Measurements from ENCODE around the gene DIRAS3. TPM values are rescaled to one million over a fixed set of nuclear protein-coding genes. Genes with fewer than 3 reads are reported as not detected.
"Not testable (repeated sequence)": the region's sequence is repeated elsewhere in the genome, so short reads cannot be mapped to it uniquely, and the experiment has no call there.

DIRAS3 gene, protein sequence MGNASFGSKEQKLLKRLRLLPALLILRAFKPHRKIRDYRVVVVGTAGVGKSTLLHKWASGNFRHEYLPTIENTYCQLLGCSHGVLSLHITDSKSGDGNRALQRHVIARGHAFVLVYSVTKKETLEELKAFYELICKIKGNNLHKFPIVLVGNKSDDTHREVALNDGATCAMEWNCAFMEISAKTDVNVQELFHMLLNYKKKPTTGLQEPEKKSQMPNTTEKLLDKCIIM
- polyA plus RNA-seq (2014; cell fraction: cytosol; rRNA removed), result 0.61 and 0.99 TPM in 2 replicates
- 0.58 and 1.3 TPM in 2 replicates for polyA plus RNA-seq (2014; cell fraction: nucleus; rRNA removed)

DNA sequence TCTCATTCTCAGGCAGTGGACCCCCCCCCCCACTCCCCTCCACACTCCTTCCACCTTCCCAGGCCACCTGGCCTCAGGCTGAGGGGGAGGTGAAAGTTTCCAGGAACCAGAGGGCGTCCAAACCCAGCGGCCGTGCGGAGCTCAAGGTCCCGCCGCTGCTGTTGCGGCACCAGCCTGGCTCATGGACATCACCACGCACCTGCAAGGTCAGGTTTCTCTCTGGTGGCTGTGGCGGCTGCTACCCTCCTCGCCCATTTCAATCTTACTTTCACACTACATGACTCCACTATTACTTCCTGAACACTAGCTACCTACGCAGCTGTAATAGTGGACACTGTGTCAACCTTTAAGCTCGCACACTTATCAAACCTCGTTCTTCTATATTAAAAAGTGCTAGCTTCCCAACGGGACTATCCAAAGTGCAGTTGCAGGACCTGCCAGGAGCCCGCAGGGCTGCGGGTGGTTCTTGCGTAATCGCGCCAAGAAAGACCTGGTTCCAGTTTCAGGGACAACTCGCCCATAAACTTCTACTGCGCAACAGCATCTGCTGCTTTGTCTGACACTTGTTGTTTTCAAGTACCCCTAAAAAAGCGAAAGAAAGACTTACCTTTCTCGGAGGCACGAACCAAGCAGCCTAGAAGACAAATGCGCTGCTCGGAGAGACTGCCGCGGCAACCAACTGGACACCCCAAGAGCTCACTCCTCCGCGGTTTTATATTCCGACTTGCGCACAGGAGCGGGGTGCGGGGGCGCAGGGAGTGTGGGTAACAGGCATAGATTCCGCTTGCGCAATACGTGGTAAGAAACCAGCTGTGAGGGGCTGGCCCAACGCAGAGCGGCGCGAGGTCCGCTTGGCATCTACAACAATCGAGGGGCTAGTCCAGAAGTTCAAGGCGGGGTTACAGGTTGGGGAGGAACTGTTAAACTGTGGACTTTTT is at the start of gene DIRAS3:
Gene DIRAS3 (minus strand): TSS at position 687 of the 938 bp plus-strand sequence. CDS start 3,330 bp downstream, outside the sequence.
- no peak for DNase-seq (ENCODE audit: low spot score)

DNA sequence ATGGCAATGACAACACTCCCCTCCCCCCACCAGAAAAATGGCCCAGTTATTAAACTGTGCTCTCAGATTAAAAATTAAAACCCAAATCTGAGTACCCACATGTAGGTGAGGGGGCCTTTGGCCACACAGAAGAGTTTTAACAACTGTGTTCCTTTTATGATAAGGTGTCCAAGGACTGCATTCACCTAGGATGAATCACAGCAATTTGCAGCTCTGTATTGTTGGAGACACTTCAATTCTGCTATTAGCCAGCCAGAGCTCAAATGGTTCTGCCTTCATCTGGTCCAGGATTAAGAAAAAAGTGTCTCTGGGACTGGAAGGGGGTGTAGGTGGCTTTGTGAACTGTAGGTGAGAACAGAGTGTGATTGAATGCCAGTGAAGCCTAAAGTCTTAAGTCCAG is 43.3 kb upstream of the DIRAS3 start:
- DNase-seq (ENCODE audit: low spot score), result no peak

DNA sequence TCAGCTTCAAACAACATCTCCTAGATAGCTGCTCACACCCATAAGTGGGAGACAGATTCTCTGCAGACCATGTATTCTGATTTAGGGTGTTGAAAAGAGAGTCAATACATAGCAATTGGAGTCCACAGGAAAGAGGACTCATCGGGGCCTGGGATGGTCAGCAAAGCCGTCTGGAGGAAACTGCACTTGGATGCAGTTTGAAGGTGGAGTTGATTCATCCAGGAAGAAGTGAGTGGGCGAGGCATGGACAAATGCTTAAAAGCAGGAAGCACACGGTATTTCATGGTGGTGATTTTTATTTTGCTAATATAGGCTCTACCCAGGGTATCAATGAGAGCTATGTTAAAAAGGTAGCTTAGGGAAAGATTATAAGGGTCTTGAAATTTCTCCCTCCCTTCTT is 36.8 kb upstream of the DIRAS3 start:
- no peak for DNase-seq (ENCODE audit: low spot score)

DNA sequence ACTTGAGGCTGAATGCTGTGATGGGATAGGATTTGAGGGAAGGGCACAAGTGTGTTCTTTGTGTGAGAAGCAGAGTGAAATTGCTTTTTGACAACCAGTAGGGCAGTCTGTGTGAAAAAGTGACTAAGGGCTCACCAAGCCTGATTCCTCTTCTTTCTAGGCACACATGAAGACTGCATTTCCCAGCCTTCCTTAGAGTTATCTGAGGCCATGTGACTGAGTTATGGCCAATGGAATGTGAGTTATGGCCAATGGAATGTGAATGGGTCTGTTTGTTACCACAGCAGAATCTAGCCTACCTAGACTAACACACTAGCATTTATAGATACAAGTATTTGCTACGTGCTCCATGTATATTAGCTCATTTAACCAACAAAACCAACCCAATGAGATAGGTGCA is 35.3 kb upstream of the DIRAS3 start:
- no peak for DNase-seq (ENCODE audit: low spot score)

DNA sequence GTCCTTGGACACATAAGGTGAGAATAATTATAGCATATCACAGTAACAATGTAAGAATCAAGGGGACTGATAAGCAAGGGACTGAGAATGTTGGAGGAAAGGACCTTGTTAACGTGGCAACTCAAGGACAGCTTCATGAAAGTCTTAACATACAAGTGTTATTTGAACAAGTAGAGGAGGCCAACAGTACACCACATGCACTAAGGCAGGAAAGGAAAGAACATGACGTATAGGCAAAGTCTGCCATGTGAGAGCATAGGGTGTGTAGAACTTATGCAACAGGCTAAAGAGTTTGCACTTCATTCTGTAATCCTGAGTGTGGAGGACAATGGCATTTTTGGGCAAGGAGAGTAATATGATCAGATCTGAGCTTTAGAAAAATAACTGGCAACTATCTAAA is 33.3 kb upstream of the DIRAS3 start:
- DNase-seq (ENCODE audit: low spot score), result no peak

DNA sequence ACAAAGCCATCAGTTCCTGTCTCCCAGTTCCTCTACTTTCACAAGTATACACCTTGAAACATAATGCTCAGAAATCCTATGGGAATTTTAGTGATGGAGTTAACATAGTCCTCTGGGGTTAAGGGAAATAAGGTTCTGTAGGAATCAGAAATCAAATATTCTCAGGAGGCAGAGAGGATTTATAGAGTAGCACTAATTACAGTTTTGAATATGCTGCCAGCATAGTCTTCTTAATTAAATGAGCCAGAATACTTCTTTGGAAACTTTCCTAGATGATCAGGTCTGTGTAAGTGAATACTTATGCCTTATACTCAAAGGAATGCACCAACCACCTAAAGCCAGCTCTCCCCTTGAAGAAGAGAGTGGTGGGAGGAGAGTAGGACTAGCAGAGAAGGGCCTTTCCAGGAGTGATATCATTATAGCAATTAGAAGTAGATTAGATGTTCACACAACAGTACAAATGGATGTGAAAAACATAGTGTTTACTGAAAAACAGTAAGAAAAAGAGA is 31.4 kb upstream of the DIRAS3 start:
- DNase-seq (ENCODE audit: low spot score), result no peak

DNA sequence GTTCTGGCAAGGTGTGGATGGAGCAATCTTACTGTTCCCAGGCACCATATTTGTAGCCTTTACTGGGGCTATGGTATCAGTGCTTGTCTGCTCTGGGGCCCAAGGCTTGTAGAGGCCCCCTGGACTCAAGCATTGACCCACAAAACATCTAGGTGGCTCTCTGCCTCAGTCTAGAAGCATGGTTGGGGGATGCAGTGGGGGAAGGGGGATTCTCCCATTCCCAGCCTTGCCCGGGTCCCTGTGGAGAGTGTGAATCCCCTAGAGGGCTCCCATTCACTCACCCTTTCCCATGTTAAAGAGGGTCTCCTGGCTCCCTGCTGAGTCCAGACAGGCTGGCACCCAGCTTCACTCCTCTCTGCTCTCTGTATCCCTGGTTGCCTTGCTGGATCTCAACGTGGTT is 28.2 kb upstream of the DIRAS3 start:
- DNase-seq (ENCODE audit: low spot score), result no peak

DNA sequence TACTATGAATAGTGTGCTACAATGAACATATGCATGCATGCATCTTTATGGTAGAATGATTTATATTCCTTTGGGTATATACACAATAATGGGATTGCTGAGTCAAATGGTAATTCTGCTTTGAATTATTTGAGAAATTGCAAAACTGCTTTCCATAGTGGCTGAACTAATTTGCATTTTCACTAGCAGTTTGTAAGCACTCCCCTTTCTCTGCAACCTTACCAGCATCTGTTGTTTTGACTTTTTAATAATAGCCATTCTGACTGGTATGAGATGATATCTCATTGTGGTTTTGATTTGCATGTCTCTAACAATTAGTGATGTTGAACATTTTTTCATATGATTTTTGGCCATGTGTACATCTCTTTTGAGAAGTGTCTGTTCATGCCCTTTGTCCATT is 24.0 kb upstream of the DIRAS3 start:
- DNase-seq (ENCODE audit: low spot score), result no peak

DNA sequence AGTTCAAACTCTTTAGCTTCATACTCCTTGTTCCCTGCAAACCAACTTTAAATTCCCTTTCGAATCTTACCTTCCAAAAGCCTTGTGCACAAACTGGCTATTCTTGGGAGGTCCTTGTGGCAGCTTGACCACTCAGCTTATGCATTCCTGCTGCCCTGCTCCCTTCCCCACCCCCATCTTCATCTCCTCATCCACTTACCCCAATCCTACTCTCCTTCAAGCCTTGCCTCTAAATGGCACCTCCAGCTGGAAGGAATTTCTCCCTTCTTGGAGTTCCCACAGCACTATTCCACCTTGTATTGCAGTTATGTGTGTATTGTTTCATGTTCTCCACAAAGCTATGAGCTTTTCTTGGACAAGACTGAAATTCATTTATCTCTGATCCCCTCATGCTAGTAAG is 15.3 kb upstream of the DIRAS3 start:
- no peak for DNase-seq (ENCODE audit: low spot score)

DNA sequence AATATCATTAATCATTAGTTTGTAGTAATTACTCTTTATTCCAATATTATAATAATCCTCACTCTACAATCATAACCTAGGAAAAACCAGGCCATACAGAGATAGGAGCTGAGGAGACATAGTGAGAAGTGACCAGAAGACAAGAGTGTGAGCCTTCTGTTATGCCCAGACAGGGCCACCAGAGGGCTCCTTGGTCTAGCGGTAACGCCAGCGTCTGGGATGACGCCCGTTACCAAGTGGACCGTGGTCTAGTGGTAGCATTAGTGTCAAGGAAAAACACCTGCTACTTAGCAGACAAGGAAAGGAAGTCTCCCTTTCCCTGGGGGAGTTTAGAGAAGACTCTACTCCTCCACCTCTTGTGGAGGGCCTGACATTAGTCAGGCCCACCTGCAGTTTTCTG is 7.6 kb upstream of the DIRAS3 start:
- DNase-seq (ENCODE audit: low spot score), result not testable (repeated sequence)

DNA sequence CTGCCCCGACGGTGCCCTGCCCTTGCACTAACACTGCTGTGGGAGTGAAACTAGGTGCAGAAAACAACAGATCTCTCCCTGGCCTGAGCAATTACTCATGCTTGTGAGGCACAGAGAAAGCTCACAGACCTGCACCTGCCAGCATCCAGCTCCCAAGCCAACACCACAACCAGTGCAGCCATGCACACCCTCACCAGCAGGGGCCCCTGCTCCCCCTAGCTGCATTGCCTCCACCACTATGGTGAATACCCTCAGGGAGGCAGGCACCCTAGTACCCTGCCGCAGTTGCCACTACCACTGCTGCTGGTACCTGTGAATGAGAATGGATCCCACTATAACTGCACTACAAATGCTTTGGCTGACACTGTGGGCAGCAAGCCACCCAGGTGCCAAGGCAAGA is 7.1 kb upstream of the DIRAS3 start:
- DNase-seq (ENCODE audit: low spot score), result no peak

DNA sequence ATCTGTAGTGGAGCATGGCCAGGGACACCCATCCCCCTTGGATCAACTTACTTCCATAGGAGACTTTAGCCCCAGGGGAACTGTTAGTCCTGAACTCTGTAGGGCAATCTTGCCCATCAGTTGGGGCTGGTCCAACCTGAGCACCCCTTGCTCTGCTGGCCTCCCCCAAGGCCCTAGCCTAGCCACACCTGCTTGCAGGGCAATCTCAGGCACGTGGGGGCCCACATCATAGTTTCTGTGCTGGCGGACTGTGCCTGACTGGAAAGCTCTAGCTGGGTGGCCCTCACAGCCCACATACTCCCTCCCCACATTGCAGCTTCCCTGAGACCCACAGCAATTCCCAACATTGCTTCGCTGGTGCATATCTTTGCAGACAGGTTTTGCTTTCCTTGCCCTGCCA is 6.6 kb upstream of the DIRAS3 start:
- no peak for DNase-seq (ENCODE audit: low spot score)

DNA sequence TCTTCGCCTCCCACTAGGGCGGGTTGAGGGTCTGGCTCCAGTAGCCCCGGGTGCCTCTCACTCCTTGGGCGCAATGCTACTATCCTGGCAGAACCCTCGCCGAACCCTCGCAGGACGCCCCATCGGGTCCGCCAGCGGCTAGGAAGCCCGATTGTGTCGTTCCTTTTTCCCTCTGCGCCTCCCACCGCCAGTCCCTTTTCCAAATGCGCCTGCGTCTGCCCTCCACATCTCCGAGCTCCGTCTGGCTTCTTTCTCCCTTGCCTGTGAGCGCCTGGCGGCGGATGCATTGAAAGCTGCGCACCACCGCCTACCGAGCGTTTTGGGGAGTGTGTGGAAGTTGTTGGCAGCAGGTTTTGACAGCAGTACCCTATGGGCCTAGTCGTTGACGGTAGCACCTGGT is 1.0 kb upstream of the DIRAS3 start:
- DNase-seq (ENCODE audit: low spot score), result peak; percentile 72

DNA sequence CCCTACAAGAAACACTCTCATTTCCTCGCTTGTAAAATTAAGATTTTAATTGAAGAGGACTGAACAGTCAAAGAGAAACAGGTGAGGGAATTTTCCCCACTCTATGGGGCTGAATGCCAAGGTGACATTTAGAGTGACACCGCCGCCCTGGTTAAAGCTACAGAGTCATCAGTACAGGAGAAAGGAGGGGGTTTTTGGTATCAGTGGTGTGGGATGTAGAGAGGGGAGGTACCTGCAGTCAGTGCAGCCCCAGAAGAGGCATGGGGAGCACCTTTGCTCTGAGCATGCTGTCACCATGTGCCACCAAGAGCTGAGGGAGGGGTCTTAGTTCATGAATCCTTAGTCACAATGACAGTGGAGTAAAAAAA is 2.8 kb downstream of the DIRAS3 start:
- no peak for DNase-seq (ENCODE audit: low spot score)

DNA sequence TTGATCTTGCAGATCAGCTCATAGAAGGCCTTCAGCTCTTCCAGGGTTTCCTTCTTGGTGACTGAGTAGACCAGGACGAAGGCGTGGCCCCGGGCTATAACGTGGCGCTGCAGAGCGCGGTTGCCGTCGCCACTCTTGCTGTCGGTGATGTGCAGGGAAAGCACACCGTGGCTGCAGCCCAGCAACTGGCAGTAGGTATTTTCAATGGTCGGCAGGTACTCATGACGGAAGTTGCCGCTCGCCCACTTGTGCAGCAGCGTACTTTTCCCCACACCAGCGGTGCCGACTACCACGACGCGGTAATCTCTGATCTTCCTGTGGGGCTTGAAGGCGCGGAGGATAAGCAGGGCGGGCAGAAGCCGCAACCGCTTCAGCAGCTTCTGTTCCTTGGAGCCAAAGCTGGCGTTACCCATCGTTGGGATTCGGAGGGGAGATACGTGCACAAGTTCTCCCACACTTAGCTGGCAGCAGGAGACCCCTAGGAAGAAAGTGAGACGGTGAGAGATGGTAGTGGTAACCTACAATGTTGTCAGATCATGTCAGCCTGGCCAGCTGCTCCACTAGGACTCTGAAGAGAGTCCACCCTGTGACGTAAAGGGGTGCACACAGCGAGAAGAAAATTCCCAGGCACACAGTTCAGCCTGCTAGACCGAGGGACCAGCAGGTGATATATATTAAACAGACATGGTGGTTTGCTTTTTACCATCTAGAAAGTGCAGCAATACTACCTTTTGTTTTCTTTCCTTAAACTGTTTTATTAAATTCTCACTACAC is 3.4 kb downstream of the DIRAS3 start:
- DNase-seq (ENCODE audit: low spot score), result no peak

DNA sequence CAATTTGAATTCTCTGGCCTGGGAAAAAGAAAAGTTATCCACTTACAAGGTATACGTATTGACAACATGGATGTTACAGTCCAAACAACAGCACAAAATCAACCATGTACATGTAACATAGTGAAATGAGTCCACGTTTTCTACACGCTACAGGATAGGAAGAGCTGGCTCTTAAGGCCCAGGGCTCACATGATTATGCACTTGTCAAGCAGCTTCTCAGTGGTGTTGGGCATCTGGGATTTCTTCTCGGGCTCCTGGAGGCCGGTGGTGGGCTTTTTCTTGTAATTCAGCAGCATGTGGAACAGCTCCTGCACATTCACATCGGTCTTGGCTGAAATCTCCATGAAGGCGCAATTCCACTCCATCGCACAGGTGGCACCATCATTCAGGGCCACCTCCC is 4.0 kb downstream of the DIRAS3 start:
- no peak for DNase-seq (ENCODE audit: low spot score)

DNA sequence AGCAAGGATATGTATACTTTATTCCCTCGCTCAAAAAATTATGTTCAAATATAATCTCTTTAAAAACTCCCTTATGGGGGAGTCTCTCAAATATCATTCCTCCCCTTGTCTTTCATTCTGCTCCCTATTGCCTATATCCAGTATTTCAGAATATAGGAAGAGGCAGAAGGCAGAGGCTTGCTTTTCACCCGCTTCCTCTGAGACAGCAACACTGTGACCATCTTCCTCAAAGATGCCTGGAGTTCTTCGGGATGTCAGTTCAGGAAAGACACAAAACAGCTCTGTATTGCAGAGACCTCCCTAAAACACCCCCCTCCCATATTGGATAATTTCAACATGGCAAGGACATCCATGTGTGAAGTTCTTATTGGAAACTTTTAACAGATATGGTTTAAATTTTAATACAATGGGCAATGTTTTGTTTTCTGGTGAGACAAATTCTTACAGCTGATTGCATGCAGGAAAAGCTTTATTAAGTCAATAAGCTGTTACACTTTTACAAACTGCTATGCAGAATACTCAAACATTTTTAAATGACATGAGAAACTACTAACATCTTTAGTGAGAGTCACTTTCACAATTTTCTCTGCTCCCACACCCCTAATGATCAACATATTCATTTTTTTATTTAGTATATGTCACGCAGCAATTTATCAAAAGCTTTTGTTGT is 4.8 kb downstream of the DIRAS3 start:
- DNase-seq (ENCODE audit: low spot score), result no peak

DNA sequence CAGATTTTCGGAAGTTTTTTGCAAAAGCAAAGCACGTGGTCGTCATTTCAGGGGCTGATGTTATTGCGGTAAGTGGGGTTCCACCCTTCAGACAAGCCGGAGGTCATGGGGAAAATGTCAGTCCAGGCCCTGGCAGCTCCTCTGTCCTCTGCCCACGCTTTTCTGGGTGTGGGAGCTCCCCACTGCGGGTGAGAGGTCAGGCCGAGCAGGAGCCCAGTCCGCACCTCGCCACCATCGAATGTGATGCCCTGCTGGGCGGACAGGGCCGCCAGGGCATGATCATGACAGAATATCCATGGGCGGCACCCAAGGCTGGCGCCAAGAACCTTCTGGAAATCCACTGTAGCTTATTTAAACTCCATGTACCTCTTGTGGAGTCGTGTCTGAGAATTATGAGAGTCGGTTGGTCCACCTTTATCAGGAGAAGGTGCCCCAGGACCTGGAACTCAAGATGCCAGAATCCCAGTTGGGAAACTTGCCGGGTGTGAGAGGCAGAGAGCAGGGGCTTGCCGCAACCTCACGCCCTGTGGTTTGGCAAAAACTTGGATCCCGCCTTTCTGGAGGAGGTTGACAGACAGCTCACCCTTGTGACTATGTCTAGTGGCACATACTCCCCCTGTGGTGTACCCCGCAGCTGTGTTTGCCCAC is 6.9 kb downstream of the DIRAS3 start:
- DNase-seq (ENCODE audit: low spot score), result no peak

DNA sequence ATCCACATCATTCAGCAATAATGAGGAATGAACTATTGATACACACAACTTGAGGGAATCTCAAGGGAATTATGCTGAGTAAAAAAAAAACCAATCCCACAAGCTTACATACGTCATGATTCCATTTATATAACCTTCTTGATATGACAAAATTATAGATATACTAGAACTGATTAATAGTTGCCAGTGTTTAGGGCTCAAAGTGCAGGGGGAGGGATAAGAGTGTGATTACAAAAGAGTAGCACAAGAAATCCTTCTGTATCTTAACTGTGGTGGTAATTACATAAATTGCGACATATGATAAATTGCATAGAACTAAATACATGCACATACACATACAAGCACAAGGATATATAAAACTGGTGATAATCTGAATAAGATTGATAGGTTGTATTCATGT is 13.5 kb downstream of the DIRAS3 start:
- DNase-seq (ENCODE audit: low spot score), result no peak

DNA sequence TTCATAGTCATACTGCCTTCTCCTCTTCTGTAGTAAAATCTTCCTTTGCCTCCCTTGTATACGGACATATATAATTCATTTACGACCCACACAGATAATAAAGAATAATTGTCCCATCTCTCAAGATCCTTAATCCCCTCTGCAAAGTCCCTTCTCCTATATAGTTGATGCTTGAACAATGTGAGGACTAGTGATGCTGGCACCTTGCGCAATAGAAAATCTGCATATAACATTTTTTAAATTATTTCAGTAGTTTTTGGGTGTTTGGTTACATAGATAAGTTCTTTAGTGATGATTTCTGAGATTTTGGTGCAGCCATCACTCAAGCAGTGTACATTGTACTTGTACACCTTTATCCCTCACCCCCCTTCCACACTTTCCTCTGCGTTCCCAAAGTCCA is 21.0 kb downstream of the DIRAS3 start:
- DNase-seq (ENCODE audit: low spot score), result no peak

DNA sequence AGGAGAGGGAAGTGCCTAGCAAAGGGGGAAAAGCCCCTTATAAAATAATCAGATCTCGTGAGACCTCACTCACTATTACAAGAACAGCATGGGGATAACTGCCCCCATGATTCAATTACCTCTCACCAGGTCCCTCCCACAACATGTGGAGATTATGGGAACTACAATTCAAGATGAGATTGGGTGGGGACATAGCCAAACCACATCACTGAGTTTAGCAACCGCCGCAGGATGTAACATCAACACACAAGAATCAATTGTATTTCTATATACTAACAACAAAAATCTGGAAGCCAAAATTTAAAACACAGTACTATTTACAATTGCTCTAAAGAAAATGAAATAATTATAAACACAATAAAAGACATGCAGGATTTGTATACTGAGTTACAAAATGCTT is 21.9 kb downstream of the DIRAS3 start:
- no peak for DNase-seq (ENCODE audit: low spot score)

Measured in SK-N-DZ (cell line).